GM23338 (cell line): ENCODE data around the gene TMEM178A. TPM values are rescaled to one million over a fixed set of nuclear protein-coding genes. Genes with fewer than 3 reads are reported as not detected.

Source experiments
- ATAC-seq: fragments of 200-7000 bp; cut with Tn5 transposase; 3 replicates; pipeline ENCODE4 v1.9.1; 2020
- DNase-seq: peaks from one replicate; pipeline ENCODE4 v3.0.0-alpha.2; 2015; ENCODE audit warnings: low spot score
- H2AFZ ChIP-seq: fragments of 200-600 bp; sonication (generic); 2 replicates; pipeline ENCODE4 v1.8.0; 2016; ENCODE audit warnings: antibody characterized with exemption, mild to moderate bottlenecking, moderate library complexity
- H3F3A ChIP-seq: fragments of 200-600 bp; sonication (generic); replicated peaks from 2 replicates; pipeline ENCODE4 v1.8.0; 2017; ENCODE audit warnings: antibody characterized with exemption, mixed run types, low read depth
- H3K27ac ChIP-seq: fragments of 200-600 bp; sonication (generic); 2 replicates; pipeline ENCODE4 v1.6.1; 2016; ENCODE audit warnings: low read depth
- H3K27me3 ChIP-seq: fragments of 200-600 bp; sonication (generic); 2 replicates; pipeline ENCODE4 v1.8.0; 2016; ENCODE audit warnings: mild to moderate bottlenecking, mixed run types, moderate library complexity; ENCODE audit not compliant: insufficient read depth
- H3K36me3 ChIP-seq: fragments of 200-600 bp; sonication (generic); 2 replicates; pipeline ENCODE4 v1.8.0; 2016; ENCODE audit warnings: mild to moderate bottlenecking; ENCODE audit not compliant: insufficient read depth
- H3K4me1 ChIP-seq: fragments of 200-600 bp; sonication (generic); 2 replicates; pipeline ENCODE4 v1.8.0; 2016; ENCODE audit warnings: mild to moderate bottlenecking, moderate library complexity; ENCODE audit not compliant: insufficient read depth
- H3K4me2 ChIP-seq: fragments of 200-600 bp; sonication (generic); 2 replicates; pipeline ENCODE4 v1.7.1; 2017; ENCODE audit warnings: mixed run types
- H3K4me3 ChIP-seq: fragments of 200-600 bp; sonication (generic); 2 replicates; pipeline ENCODE4 v1.6.1; 2016; ENCODE audit warnings: mixed run types
- H3K79me2 ChIP-seq: fragments of 200-600 bp; sonication (generic); replicated peaks from 2 replicates; pipeline ENCODE4 v1.8.0; 2017; ENCODE audit warnings: mild to moderate bottlenecking; ENCODE audit not compliant: insufficient read depth
- H3K9me2 ChIP-seq: fragments of 200-600 bp; sonication (generic); 2 replicates; pipeline ENCODE4 v1.8.0; 2017; ENCODE audit not compliant: insufficient read depth
- H4K20me1 ChIP-seq: fragments of 200-600 bp; sonication (generic); replicated peaks from 2 replicates; pipeline ENCODE4 v1.8.0; 2017; ENCODE audit warnings: mild to moderate bottlenecking; ENCODE audit not compliant: insufficient read depth
- H3K27ac Mint-ChIP-seq: 2 replicates; pipeline ENCODE4 v1.8.0; 2020; ENCODE audit warnings: inconsistent platforms, mild to moderate bottlenecking, moderate library complexity, mixed read lengths
- H3K27me3 Mint-ChIP-seq: 3 replicates; pipeline ENCODE4 v1.8.0; 2022; ENCODE audit warnings: low read depth, mild to moderate bottlenecking, moderate library complexity, mixed read lengths, inconsistent platforms; ENCODE audit not compliant: insufficient read depth, poor library complexity
- H3K36me3 Mint-ChIP-seq: 3 replicates; pipeline ENCODE4 v1.8.0; 2021; ENCODE audit warnings: low read depth, mild to moderate bottlenecking, inconsistent platforms, moderate library complexity, mixed read lengths
- H3K4me1 Mint-ChIP-seq: 3 replicates; pipeline ENCODE4 v1.8.0; 2020; ENCODE audit warnings: mild to moderate bottlenecking, inconsistent platforms, mixed read lengths
- H3K4me3 Mint-ChIP-seq: 3 replicates; pipeline ENCODE4 v1.8.0; 2021; ENCODE audit warnings: moderate library complexity, mild to moderate bottlenecking, inconsistent platforms, mixed read lengths
- H3K9me3 Mint-ChIP-seq: 3 replicates; pipeline ENCODE4 v1.8.0; 2020; ENCODE audit warnings: moderate library complexity, mild to moderate bottlenecking, inconsistent platforms, mixed read lengths
- CREB1 ChIP-seq: fragments of 250-450 bp; sonication (Bioruptor Pico); IDR thresholded peaks from 2 replicates; pipeline ENCODE4 v1.5.0; 2020; ENCODE audit warnings: low read depth, mild to moderate bottlenecking, moderate library complexity
- CTCF ChIP-seq, 2 experiments: fragments of 200-600 bp in 1 of 2; sonication (generic) in 1 of 2; conservative IDR thresholded peaks; 2 replicates each; pipeline versions ENCODE4 v1.5.1 to v1.6.1; 2016 to 2017; ENCODE audit warnings: antibody characterized with exemption in 2 of 2, low read depth in 2 of 2, mild to moderate bottlenecking in 2 of 2, moderate library complexity in 1 of 2
- JUNB ChIP-seq: IDR thresholded peaks from one replicate; pipeline ENCODE4 v1.6.1; 2016; ENCODE audit warnings: antibody characterized with exemption; ENCODE audit not compliant: unreplicated experiment
- NANOG ChIP-seq: IDR thresholded peaks from 2 replicates; pipeline ENCODE4 v1.6.1; 2016; ENCODE audit warnings: antibody characterized with exemption, borderline replicate concordance
- POLR2AphosphoS5 ChIP-seq: IDR thresholded peaks from 2 replicates; pipeline ENCODE4 v1.6.1; 2016; ENCODE audit warnings: antibody characterized with exemption, low read depth
- ZNF114 ChIP-seq: fragments of 250-450 bp; sonication (Bioruptor Pico); IDR thresholded peaks from 2 replicates; pipeline ENCODE4 v1.5.0; 2020; ENCODE audit warnings: mild to moderate bottlenecking, moderate library complexity
- polyA plus RNA-seq: library from polyadenylated mRNA; unstranded; fragments of >200 nt; fragmentation: Nextera tagmentation; extraction: Ambion mirVana; gene quantifications from 2 replicates; pipeline ENCODE4 v1.2.1, GENCODE V29; 2016
- total RNA-seq: library from RNA; depleted of rRNA; stranded (reverse); fragments of >200 nt; shearing (Covaris generic); gene quantifications from 2 replicates; pipeline ENCODE4 v1.2.3, GENCODE V29; 2014
- TF ChIP-seq, protein P1 (sequence below): fragments of 250-450 bp; sonication (Bioruptor Pico); IDR thresholded peaks from 2 replicates; pipeline ENCODE4 v1.5.0; 2020; ENCODE audit warnings: mild to moderate bottlenecking, moderate library complexity
- TF ChIP-seq, protein P2 (sequence below): IDR thresholded peaks from 2 replicates; pipeline ENCODE4 v1.6.1; 2016; ENCODE audit warnings: antibody characterized with exemption

The TMEM178A gene
- total and polyA plus RNA-seq, 2 experiments from 2014 or later = 10.3 to 12.3 TPM

- no peak overlapping the region for H3K4me2 ChIP-seq
- H3K4me3 ChIP-seq = no peak overlapping the region
- Mint-ChIP-seq H3K27ac (no peak overlapping the region), H3K4me1 (no peaks in the 10 kb centered on the region; the same call in 2 of the 3 replicates), H3K27me3 (no peaks in the 10 kb centered on the region), H3K36me3 (no peaks in the 10 kb centered on the region), H3K4me3 (no peak overlapping the region), H3K9me3 (no peaks in the 10 kb centered on the region)
- DNase-seq = no peak
- H3K4me1 ChIP-seq = no peaks in the 10 kb centered on the region
- no peaks in the 10 kb centered on the region for H3K36me3 ChIP-seq
- no peaks in the 10 kb centered on the region for H3F3A ChIP-seq
- no peaks in the 10 kb centered on the region for H3K9me2 ChIP-seq
- no peaks in the 10 kb centered on the region for H3K27me3 ChIP-seq
- no peaks in the 10 kb centered on the region for H3K79me2 ChIP-seq
- no peaks in the 10 kb centered on the region for H4K20me1 ChIP-seq
- TF ChIP-seq JUNB (no peak), ZNF114 (CRISPR knock-in tag) (no peak), POLR2AphosphoS5 (no peak), CREB1 (CRISPR knock-in tag) (no peak), CTCF (conservative IDR thresholded peaks at IDR 0.05; ENCODE audit: low read depth in 2 of 2) (no peak), NANOG (no peak)
- TF ChIP-seq, protein P1, sequence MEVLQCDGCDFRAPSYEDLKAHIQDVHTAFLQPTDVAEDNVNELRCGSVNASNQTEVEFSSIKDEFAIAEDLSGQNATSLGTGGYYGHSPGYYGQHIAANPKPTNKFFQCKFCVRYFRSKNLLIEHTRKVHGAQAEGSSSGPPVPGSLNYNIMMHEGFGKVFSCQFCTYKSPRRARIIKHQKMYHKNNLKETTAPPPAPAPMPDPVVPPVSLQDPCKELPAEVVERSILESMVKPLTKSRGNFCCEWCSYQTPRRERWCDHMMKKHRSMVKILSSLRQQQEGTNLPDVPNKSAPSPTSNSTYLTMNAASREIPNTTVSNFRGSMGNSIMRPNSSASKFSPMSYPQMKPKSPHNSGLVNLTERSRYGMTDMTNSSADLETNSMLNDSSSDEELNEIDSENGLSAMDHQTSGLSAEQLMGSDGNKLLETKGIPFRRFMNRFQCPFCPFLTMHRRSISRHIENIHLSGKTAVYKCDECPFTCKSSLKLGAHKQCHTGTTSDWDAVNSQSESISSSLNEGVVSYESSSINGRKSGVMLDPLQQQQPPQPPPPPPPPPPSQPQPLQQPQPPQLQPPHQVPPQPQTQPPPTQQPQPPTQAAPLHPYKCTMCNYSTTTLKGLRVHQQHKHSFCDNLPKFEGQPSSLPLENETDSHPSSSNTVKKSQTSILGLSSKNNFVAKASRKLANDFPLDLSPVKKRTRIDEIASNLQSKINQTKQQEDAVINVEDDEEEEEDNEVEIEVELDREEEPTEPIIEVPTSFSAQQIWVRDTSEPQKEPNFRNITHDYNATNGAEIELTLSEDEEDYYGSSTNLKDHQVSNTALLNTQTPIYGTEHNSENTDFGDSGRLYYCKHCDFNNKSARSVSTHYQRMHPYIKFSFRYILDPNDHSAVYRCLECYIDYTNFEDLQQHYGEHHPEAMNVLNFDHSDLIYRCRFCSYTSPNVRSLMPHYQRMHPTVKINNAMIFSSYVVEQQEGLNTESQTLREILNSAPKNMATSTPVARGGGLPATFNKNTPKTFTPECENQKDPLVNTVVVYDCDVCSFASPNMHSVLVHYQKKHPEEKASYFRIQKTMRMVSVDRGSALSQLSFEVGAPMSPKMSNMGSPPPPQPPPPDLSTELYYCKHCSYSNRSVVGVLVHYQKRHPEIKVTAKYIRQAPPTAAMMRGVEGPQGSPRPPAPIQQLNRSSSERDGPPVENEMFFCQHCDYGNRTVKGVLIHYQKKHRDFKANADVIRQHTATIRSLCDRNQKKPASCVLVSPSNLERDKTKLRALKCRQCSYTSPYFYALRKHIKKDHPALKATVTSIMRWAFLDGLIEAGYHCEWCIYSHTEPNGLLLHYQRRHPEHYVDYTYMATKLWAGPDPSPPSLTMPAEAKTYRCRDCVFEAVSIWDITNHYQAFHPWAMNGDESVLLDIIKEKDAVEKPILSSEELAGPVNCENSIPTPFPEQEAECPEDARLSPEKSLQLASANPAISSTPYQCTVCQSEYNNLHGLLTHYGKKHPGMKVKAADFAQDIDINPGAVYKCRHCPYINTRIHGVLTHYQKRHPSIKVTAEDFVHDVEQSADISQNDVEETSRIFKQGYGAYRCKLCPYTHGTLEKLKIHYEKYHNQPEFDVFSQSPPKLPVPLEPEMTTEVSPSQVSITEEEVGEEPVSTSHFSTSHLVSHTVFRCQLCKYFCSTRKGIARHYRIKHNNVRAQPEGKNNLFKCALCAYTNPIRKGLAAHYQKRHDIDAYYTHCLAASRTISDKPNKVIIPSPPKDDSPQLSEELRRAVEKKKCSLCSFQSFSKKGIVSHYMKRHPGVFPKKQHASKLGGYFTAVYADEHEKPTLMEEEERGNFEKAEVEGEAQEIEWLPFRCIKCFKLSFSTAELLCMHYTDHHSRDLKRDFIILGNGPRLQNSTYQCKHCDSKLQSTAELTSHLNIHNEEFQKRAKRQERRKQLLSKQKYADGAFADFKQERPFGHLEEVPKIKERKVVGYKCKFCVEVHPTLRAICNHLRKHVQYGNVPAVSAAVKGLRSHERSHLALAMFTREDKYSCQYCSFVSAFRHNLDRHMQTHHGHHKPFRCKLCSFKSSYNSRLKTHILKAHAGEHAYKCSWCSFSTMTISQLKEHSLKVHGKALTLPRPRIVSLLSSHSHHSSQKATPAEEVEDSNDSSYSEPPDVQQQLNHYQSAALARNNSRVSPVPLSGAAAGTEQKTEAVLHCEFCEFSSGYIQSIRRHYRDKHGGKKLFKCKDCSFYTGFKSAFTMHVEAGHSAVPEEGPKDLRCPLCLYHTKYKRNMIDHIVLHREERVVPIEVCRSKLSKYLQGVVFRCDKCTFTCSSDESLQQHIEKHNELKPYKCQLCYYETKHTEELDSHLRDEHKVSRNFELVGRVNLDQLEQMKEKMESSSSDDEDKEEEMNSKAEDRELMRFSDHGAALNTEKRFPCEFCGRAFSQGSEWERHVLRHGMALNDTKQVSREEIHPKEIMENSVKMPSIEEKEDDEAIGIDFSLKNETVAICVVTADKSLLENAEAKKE = no peak
- TF ChIP-seq, protein P2, sequence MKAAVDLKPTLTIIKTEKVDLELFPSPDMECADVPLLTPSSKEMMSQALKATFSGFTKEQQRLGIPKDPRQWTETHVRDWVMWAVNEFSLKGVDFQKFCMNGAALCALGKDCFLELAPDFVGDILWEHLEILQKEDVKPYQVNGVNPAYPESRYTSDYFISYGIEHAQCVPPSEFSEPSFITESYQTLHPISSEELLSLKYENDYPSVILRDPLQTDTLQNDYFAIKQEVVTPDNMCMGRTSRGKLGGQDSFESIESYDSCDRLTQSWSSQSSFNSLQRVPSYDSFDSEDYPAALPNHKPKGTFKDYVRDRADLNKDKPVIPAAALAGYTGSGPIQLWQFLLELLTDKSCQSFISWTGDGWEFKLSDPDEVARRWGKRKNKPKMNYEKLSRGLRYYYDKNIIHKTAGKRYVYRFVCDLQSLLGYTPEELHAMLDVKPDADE = no peak
- no peak overlapping the region for H3K27ac ChIP-seq
- H2AFZ ChIP-seq = no peak overlapping the region
- no peak for ATAC-seq
These were observed 24.1 kb upstream of the TMEM178A start for GRCh38 chr2:39641635-39642034.
